HG03565 (cell line): ENCODE data around the gene OSBPL5.
"Not testable (repeated sequence)": the region's sequence is repeated elsewhere in the genome, so short reads cannot be mapped to it uniquely, and the experiment has no call there.

Experiments
- ATAC-seq: cut with Tn5 transposase; IDR thresholded peaks from one replicate; pipeline ENCODE4 v1.9.1; 2021; ENCODE audit warnings: mild to moderate bottlenecking, moderate library complexity; ENCODE audit not compliant: unreplicated experiment

Gene OSBPL5

GRCh38 chr11:3123761-3124733 lies 41.1 kb downstream of the OSBPL5 start:
- ATAC-seq: no peak

DNA sequence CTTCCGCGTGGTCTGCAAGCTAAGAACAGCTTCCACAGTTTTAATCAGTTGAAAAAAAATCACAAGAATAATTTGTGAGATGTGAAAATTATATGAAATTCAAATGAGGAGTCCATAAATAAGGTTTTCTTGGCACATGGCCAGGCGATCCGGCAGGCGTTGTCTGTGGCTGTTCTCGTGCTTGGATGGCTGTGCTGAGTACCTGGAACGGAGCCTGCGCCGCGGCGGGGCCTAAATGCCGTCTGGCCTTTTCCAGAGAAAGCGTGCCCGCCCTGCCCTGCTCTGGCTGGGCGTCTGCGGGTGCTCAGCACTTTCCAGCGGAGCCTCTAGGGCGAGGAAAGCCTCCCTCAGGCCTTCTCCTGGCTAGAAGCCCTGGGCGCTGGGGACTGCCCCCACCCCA lies 41.8 kb downstream of the OSBPL5 start:
- no peak for ATAC-seq

- no peak for ATAC-seq
Measured at GRCh38 chr11:3122775-3123201, 42.3 kb downstream of the OSBPL5 start.

GRCh38 chr11:3121931-3122774 lies 43.0 kb downstream of the OSBPL5 start:
- no peak for ATAC-seq

DNA sequence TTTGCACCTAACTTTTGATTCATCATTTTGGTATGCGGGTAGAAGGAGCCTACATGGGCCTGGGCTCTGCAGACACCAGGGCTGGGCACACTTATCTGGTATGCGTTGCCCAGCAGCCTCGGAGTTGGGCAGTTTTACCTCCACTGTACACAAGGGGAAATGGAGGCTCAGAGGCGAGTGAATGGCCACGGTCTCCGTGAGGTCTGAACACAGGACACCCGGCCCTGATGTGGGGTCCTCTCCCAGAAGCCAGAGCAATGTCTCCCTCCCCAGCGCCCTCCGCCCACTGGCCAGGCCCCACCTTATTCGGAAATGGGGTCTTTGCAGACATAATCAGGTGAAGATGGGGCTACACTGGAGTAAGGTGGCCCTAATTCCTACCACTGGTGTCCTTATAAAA lies 43.7 kb downstream of the OSBPL5 start:
- ATAC-seq: no peak

- ATAC-seq: no peak
Measured at GRCh38 chr11:3120071-3120792, 44.9 kb downstream of the OSBPL5 start.

- ATAC-seq: no peak
Measured at GRCh38 chr11:3119141-3119821, 45.8 kb downstream of the OSBPL5 start.

- ATAC-seq: no peak
Measured at GRCh38 chr11:3115321-3115720, 49.8 kb downstream of the OSBPL5 start.

DNA sequence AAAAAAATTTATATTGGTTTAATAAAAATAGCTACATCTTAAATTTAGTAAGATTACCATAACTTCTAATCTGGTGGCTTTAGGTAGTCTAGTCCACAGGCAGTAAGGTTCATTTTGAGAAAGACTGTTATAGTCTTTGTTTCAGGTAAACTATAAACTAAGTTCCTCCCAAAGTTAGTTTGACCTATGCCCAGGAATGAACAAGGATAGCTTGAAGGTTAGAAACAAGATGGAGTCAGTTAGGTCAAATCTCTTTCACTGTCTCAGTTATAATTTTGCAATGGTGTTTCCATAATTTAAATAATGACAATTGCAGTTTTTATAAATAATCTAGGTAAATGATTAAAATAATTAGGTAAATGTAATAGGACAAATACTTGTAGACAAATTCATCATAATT lies 51.4 kb downstream of the OSBPL5 start:
- not testable (repeated sequence) for ATAC-seq

- no peak for ATAC-seq
Measured at GRCh38 chr11:3111919-3112690, 53.0 kb downstream of the OSBPL5 start.

- no peak for ATAC-seq
Measured at GRCh38 chr11:3111466-3111865, 53.6 kb downstream of the OSBPL5 start.

GRCh38 chr11:3109921-3110706 lies 55.0 kb downstream of the OSBPL5 start:
- ATAC-seq: no peak

GRCh38 chr11:3109434-3109833 lies 55.7 kb downstream of the OSBPL5 start:
- no peak for ATAC-seq

DNA sequence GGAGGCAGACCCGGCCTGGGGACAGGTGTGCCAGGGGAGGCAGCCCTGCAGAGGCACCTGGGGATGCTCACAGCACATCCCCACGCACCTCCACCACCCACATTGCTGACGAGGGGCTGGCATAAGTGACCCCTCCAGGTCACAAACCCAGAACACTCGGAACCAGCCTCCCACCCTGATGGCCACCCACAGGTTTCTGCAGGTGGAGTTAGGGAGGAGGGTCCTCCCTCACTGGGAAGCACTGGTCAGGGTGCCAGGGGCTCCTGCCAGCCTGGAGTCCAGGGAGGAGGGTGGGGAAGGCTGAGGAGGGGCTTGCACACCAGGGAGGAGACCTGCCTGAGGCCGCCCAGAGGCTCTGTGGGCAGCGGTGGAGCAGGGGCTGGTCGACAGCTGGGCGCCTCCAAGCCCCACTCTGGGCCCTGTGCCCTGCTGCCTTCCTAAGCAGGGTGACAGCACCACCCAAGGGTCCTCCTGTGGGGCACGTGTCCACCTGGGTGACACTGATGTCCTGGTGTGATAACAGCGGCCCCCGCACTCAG lies 56.9 kb downstream of the OSBPL5 start:
- no peak for ATAC-seq

DNA sequence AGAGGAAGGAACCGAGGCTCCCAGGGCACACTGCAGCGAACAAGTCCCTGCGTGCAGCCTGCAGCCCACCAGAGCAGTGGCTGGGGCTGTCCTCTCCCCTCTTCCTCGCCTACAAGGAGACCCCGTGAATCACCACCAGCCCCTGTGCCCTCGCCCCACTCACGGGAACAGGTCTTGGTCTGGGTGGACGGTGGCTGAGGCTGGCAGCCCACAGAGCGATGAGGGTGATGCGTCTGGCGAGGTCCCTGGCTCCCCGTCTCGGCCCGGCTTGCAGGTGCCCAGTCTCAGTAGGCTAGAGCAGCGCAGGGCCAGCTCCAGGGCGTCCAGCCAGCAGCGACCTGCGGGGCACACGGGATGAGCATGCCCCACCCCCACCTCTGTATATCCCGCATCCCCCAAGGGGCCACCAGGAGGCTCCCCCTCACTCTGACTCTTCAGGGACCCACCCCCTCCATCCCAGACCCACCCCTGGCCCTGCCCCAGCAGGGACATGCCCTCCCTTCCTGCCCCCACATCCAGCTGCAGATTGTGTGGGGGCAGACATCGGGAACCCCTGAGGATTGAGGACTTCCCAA lies 57.4 kb downstream of the OSBPL5 start:
- no peak for ATAC-seq

DNA sequence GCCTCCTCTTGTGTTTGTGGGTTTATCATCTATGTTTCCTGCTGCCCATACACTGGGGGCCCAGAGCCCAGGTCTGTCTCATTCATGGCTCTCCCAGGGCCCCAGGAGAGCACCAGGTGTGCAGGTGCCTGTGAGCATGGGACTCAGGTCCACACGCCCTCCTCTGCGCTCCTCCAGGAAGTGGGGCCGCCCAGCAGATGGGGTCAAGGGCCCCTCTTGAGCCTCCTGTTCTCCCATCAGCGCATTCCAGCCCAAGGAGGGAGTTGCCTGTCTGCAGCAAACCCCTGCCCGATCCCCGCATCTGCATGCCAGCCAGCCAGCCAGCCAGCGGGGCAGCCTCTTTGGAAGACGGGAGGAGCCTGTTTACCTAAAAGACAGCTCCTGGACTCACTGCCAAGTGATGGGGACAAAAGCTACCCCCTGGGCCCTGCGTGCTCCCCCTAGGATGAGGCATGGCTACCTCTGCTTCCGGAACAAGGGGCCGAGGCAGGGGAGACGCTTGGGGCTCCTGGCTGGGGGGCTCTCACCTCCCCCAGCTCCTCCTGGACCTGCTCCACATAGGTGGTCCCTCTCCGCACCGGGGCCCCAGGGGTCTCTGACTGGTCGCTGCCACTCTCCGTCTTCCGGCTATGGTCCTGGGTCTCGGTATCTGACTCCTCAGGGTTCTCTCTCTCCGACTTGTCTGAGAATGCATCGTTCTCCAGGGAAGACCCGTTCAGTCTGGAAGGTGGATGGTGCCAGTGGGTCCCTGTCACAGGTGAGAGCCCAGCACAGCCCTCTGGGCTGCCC lies 58.2 kb downstream of the OSBPL5 start:
- no peak for ATAC-seq
